HCT116 (cell line): ENCODE data around the gene FBN1. TPM values are rescaled to one million over a fixed set of nuclear protein-coding genes. Genes with fewer than 3 reads are reported as not detected.

ENCODE experiments used
- ATAC-seq: fragments of 200-7000 bp; cut with Tn5 transposase; 2 replicates; pipeline ENCODE4 v1.9.1; 2020; ENCODE audit warnings: mild to moderate bottlenecking, moderate library complexity
- BruUV-seq: library from RNA; stranded (reverse); fragments of 400-500 nt; replicated peaks from 2 replicates; lab custom pipeline; 2021; lab: Mats Ljungman, UMichigan
- CTCF ChIA-PET: fragments of 300-600 bp; sonication (Branson Sonifier 250); formaldehyde crosslinking; loops from one replicate; lab custom pipeline; 2021; ENCODE audit warnings: antibody characterized with exemption; lab: Charles Lee
- POLR2A ChIA-PET: fragments of 300-600, 350-600 bp; sonication (Branson Sonifier 250); formaldehyde crosslinking; loops from one replicate; lab custom pipeline; 2021; ENCODE audit warnings: antibody characterized with exemption; lab: Charles Lee
- RAD21 ChIA-PET, 2 experiments: fragments of 300-600 bp; sonication (Branson Sonifier 250); formaldehyde crosslinking; loops; one replicate each; lab custom pipeline; 2023; ENCODE audit warnings: low total read pairs in 2 of 2; ENCODE audit not compliant: uncharacterized antibody in 2 of 2, unreplicated experiment in 2 of 2, low non-redundant PET in 1 of 2; lab: Charles Lee
- DNase-seq: peaks from one replicate; pipeline ENCODE4 v3.0.0-alpha.2; 2010; ENCODE audit warnings: low read depth, low spot score
- H2AFZ ChIP-seq: fragments of 200-600 bp; shearing (Covaris generic), sonication (generic); 2 replicates; pipeline ENCODE4 v1.6.1; 2017; ENCODE audit warnings: low read depth, mixed run types, mixed read lengths, antibody characterized with exemption, low read length; ENCODE audit not compliant: poor library complexity, severe bottlenecking
- H3K27ac ChIP-seq: 2 replicates; pipeline ENCODE4 v1.5.1; 2012; ENCODE audit warnings: low read depth, low read length
- H3K27me3 ChIP-seq: fragments of 200-600 bp; sonication (generic); 2 replicates; pipeline ENCODE4 v1.6.1; 2016; ENCODE audit warnings: mixed run types, low read length, mixed read lengths; ENCODE audit not compliant: insufficient read depth
- H3K36me3 ChIP-seq, 2 experiments: fragments of 200-500 bp in 1 of 2; fragments of 200-600 bp in 1 of 2; sonication (Bioruptor generic) in 1 of 2; sonication (generic) in 1 of 2; 2 replicates each; pipeline versions ENCODE4 v1.5.1 to v1.6.1; 2014 to 2016; ENCODE audit warnings: low read length in 2 of 2, inconsistent platforms in 1 of 2, mixed read lengths in 1 of 2, mixed run types in 1 of 2; ENCODE audit not compliant: insufficient read depth in 2 of 2, control insufficient read depth in 1 of 2
- H3K4me1 ChIP-seq, 2 experiments: fragments of 200-600 bp in 1 of 2; sonication (generic) in 1 of 2; 2 replicates each; pipeline versions ENCODE4 v1.5.1 to v1.6.1; 2012 to 2017; ENCODE audit warnings: low read length in 2 of 2, inconsistent platforms in 1 of 2, mild to moderate bottlenecking in 1 of 2, mixed read lengths in 1 of 2, mixed run types in 1 of 2, moderate library complexity in 1 of 2; ENCODE audit not compliant: insufficient read depth in 2 of 2, control insufficient read depth in 1 of 2
- H3K4me2 ChIP-seq: fragments of 200-600 bp; sonication (generic); 2 replicates; pipeline ENCODE4 v1.6.1; 2017; ENCODE audit warnings: mixed run types, low read length, mixed read lengths
- H3K4me3 ChIP-seq, 2 experiments: fragments of 200-600 bp in 1 of 2; sonication (generic) in 1 of 2; replicated peaks in 1 of 2; 2 replicates each; pipeline ENCODE4 v1.5.1; 2011 to 2016; ENCODE audit warnings: low read length in 2 of 2, control low read depth in 1 of 2, low read depth in 1 of 2, mild to moderate bottlenecking in 1 of 2, mixed read lengths in 1 of 2, mixed run types in 1 of 2
- H3K79me2 ChIP-seq: fragments of 200-600 bp; sonication (generic); 2 replicates; pipeline ENCODE4 v1.6.1; 2017; ENCODE audit warnings: mild to moderate bottlenecking, mixed run types, low read length, moderate library complexity, mixed read lengths; ENCODE audit not compliant: insufficient read depth
- H3K9ac ChIP-seq: fragments of 200-600 bp; sonication (generic); 2 replicates; pipeline ENCODE4 v1.6.1; 2016; ENCODE audit warnings: low read length, mixed read lengths
- H3K9me2 ChIP-seq: fragments of 200-600 bp; sonication (generic), shearing (Covaris generic); 2 replicates; pipeline ENCODE4 v1.6.1; 2017; ENCODE audit warnings: mixed run types, mild to moderate bottlenecking, moderate library complexity; ENCODE audit not compliant: insufficient read depth
- H3K9me3 ChIP-seq, 2 experiments: fragments of 200-500 bp in 1 of 2; fragments of 200-600 bp in 1 of 2; sonication (Bioruptor generic) in 1 of 2; sonication (generic) in 1 of 2; 2 replicates each; pipeline ENCODE4 v1.6.1; 2014 to 2017; ENCODE audit warnings: low read length in 2 of 2, mixed read lengths in 2 of 2, inconsistent platforms in 1 of 2, low read depth in 1 of 2, mild to moderate bottlenecking in 1 of 2, mixed run types in 1 of 2, moderate library complexity in 1 of 2; ENCODE audit not compliant: control insufficient read depth in 1 of 2, insufficient read depth in 1 of 2
- H4K20me1 ChIP-seq: fragments of 200-600 bp; sonication (generic), shearing (Covaris generic); 2 replicates; pipeline ENCODE4 v1.6.1; 2017; ENCODE audit warnings: mixed run types, mild to moderate bottlenecking, moderate library complexity; ENCODE audit not compliant: insufficient read depth
- ATF3 ChIP-seq: IDR thresholded peaks from 2 replicates; pipeline ENCODE4 v1.6.1; 2012
- CBX3 ChIP-seq: IDR thresholded peaks from 2 replicates; pipeline ENCODE4 v1.6.1; 2012; ENCODE audit warnings: low read depth
- CEBPB ChIP-seq: IDR thresholded peaks from 2 replicates; pipeline ENCODE4 v1.6.1; 2012; ENCODE audit warnings: low read depth
- CTCF ChIP-seq, 3 experiments: fragments of 200-600 bp in 1 of 3; sonication (generic) in 1 of 3; IDR thresholded peaks in 2 of 3; conservative IDR thresholded peaks in 1 of 3; 2 replicates each; pipeline ENCODE4 v1.5.1; 2012 to 2017; ENCODE audit warnings: low read depth in 2 of 3, low read length in 2 of 3, antibody characterized with exemption in 1 of 3, borderline replicate concordance in 1 of 3, control low read depth in 1 of 3, mild to moderate bottlenecking in 1 of 3, mixed read lengths in 1 of 3, mixed run types in 1 of 3, moderate library complexity in 1 of 3; ENCODE audit not compliant: insufficient read depth in 1 of 3
- EZH2 ChIP-seq: fragments of 200-600 bp; sonication (generic); IDR thresholded peaks from 2 replicates; pipeline ENCODE4 v1.6.1; 2017; ENCODE audit warnings: antibody characterized with exemption, mixed run types
- EZH2phosphoT487 ChIP-seq: fragments of 200-600 bp; IDR thresholded peaks from 2 replicates; pipeline ENCODE4 v1.6.1; 2018; ENCODE audit warnings: antibody characterized with exemption, borderline replicate concordance
- FOSL1 ChIP-seq: IDR thresholded peaks from 2 replicates; pipeline ENCODE4 v1.6.1; 2012; ENCODE audit warnings: low read depth
- MAX ChIP-seq: IDR thresholded peaks from 2 replicates; pipeline ENCODE4 v1.6.1; 2012
- POLR2A ChIP-seq: IDR thresholded peaks from 2 replicates; pipeline ENCODE4 v1.7.0; 2011; ENCODE audit warnings: borderline replicate concordance; ENCODE audit not compliant: insufficient read depth, insufficient read length; ENCODE audit errors: extremely low read depth
- RAD21 ChIP-seq: IDR thresholded peaks from 2 replicates; pipeline ENCODE4 v1.6.1; 2012; ENCODE audit warnings: low read depth, mild to moderate bottlenecking
- REST ChIP-seq: IDR thresholded peaks from 2 replicates; pipeline ENCODE4 v1.6.1; 2012; ENCODE audit warnings: low read depth
- SIN3A ChIP-seq: IDR thresholded peaks from 2 replicates; pipeline ENCODE4 v1.6.1; 2012; ENCODE audit warnings: low read depth
- SP1 ChIP-seq: IDR thresholded peaks from 2 replicates; pipeline ENCODE4 v1.6.1; 2012; ENCODE audit warnings: low read depth
- TCF7L2 ChIP-seq: IDR thresholded peaks from 2 replicates; pipeline ENCODE4 v1.7.0; 2011; ENCODE audit warnings: borderline replicate concordance, inconsistent platforms; ENCODE audit not compliant: insufficient read depth, insufficient read length; ENCODE audit errors: extremely low read depth
- YY1 ChIP-seq: IDR thresholded peaks from 2 replicates; pipeline ENCODE4 v1.6.1; 2011; ENCODE audit warnings: low read length, low read depth, moderate library complexity, mild to moderate bottlenecking; ENCODE audit not compliant: insufficient replicate concordance; ENCODE audit errors: extremely low read depth
- ZBTB33 ChIP-seq: IDR thresholded peaks from 2 replicates; pipeline ENCODE4 v1.6.1; 2011; ENCODE audit warnings: mild to moderate bottlenecking, low read length, moderate library complexity; ENCODE audit not compliant: insufficient replicate concordance; ENCODE audit errors: extremely low read depth
- ZNF274 ChIP-seq: fragments of 200-500 bp; sonication (Bioruptor generic); IDR thresholded peaks from 2 replicates; pipeline ENCODE4 v1.6.1; 2014; ENCODE audit warnings: mild to moderate bottlenecking, low read depth, low read length, inconsistent platforms
- intact Hi-C: fragments of 100-400 bp; cut with micrococcal nuclease; formaldehyde crosslinking; loops from 2 replicates; pipeline ENCODE4 v1.10.0; 2022
- total RNA-seq: library from RNA; stranded (reverse); gene quantifications from one replicate; pipeline ENCODE4 v1.2.1, GENCODE V29; 2021; ENCODE audit not compliant: unreplicated experiment

The FBN1 gene
- total RNA-seq, 1 experiment from 2014 or later: 1.7 TPM

GRCh38 chr15:48637639-48638038 is 7.9 kb downstream of the FBN1 start:
- Histone ChIP-seq H3K4me2 (no peak overlapping the region), H3K27ac (no peak overlapping the region), H2AFZ (no peak overlapping the region), H4K20me1 (no peaks in the 10 kb centered on the region), H3K4me1 (no peaks in the 10 kb centered on the region; a peak in 1 of 4 replicates), H3K4me3 (no peak overlapping the region), H3K9me2 (no peaks in the 10 kb centered on the region), H3K9me3 (no peaks in the 10 kb centered on the region), H3K9ac (no peak overlapping the region), H3K36me3 (no peaks in the 10 kb centered on the region), H3K79me2 (no peaks in the 10 kb centered on the region), H3K27me3 (no peaks in the 10 kb centered on the region)
- ChIA-PET RAD21 (no interaction called here), CTCF (no interaction called here), POLR2A (no interaction called here)
- ATAC-seq (no peak), DNase-seq (no peak)
- TF ChIP-seq EZH2phosphoT487: no peak
- TF ChIP-seq SP1: no peak
- TF ChIP-seq FOSL1: no peak
- TF ChIP-seq EZH2: no peak
- no peak for TF ChIP-seq CTCF (IDR thresholded peaks at IDR 0.05 in 2 of 3, conservative IDR thresholded peaks at IDR 0.05 in 1 of 3; ENCODE audit: borderline replicate concordance in 1 of 3, insufficient read depth in 1 of 3, low read depth in 2 of 3, low read length in 2 of 3)
- TF ChIP-seq ATF3: no peak
- TF ChIP-seq YY1: no peak
- TF ChIP-seq POLR2A: no peak
- TF ChIP-seq RAD21: no peak
- no peak for TF ChIP-seq TCF7L2
- no peak for TF ChIP-seq MAX
- TF ChIP-seq ZBTB33: no peak
- TF ChIP-seq CBX3: no peak
- no peak for TF ChIP-seq ZNF274
- no peak for TF ChIP-seq CEBPB
- no peak for TF ChIP-seq REST
- TF ChIP-seq SIN3A: no peak
- no TSS peak for BruUV-seq
- intact Hi-C loops: no loop called here
